ENCODE results near the gene MYBPC1. TPM values are rescaled to one million over a fixed set of nuclear protein-coding genes. Genes with fewer than 3 reads are reported as not detected.
"Not testable (repeated sequence)": the region's sequence is repeated elsewhere in the genome, so short reads cannot be mapped to it uniquely, and the experiment has no call there.

The MYBPC1 gene
- total RNA-seq, 1 experiment from 2014 or later = not detected

DNA sequence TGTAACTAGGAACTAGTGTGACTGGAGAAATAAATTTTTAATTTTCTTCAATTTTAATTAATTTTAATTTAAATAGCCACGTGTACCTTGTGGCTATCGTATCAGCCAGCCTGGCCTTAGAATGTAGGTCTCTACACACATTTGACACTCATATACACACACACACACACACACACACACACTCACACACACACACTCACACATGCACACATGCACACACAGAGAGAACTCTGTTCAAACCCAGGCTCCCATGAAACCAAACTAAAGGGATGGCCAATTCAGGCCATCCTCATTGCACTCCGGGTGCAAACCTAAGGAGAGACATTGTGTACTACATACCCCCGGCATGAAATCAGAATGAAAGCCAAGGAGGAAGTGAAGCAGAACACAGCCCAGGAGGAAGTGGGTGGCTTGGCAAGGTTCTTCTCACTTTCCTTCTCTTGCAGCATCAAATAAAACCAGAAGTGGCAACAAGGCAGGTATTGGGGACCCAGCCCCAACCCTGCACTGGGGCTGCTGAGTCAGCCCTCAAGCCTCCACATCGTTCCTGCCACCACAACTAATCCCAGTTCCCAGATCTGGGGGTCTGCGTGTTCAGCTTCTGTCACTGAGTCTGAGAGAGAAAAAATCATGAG lies 76.5 kb downstream of the MYBPC1 start:
- no peak overlapping the region for H2AFZ ChIP-seq
- H3F3A ChIP-seq (ENCODE audit: insufficient read depth, low read depth) = no peaks in the 10 kb centered on the region
- H3K4me1 ChIP-seq (replicated peaks; ENCODE audit: insufficient read depth) = no peaks in the 10 kb centered on the region
- H3K79me2 ChIP-seq (ENCODE audit: low read depth) = no peaks in the 10 kb centered on the region
- H3K9me2 ChIP-seq (ENCODE audit: insufficient read depth) = no peaks in the 10 kb centered on the region
- ChIA-PET CTCF (no interaction called here), POLR2A (ENCODE audit: unreplicated experiment) (no interaction called here)
- no peaks in the 10 kb centered on the region for H4K20me1 ChIP-seq (ENCODE audit: insufficient read depth)
- no peaks in the 10 kb centered on the region for H3K36me3 ChIP-seq (ENCODE audit: low read depth)
- no peak overlapping the region for H3K4me3 ChIP-seq
- no peak overlapping the region for H3K27ac ChIP-seq
- no peak for TF ChIP-seq EZH2 (IDR thresholded peaks at IDR 0.05; ENCODE audit: low read depth)
- TF ChIP-seq, protein P1, sequence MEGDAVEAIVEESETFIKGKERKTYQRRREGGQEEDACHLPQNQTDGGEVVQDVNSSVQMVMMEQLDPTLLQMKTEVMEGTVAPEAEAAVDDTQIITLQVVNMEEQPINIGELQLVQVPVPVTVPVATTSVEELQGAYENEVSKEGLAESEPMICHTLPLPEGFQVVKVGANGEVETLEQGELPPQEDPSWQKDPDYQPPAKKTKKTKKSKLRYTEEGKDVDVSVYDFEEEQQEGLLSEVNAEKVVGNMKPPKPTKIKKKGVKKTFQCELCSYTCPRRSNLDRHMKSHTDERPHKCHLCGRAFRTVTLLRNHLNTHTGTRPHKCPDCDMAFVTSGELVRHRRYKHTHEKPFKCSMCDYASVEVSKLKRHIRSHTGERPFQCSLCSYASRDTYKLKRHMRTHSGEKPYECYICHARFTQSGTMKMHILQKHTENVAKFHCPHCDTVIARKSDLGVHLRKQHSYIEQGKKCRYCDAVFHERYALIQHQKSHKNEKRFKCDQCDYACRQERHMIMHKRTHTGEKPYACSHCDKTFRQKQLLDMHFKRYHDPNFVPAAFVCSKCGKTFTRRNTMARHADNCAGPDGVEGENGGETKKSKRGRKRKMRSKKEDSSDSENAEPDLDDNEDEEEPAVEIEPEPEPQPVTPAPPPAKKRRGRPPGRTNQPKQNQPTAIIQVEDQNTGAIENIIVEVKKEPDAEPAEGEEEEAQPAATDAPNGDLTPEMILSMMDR (conservative IDR thresholded peaks at IDR 0.05) = no peak
- intact Hi-C loops (cut with micrococcal nuclease; ENCODE audit: unreplicated experiment) = no loop called here
- no peaks in the 10 kb centered on the region for H3K9me3 ChIP-seq (ENCODE audit: insufficient read depth, low read depth)
- BruUV-seq (replicated peaks) = no TSS peak
- no peak for DNase-seq
- no peaks in the 10 kb centered on the region for H3K27me3 ChIP-seq (ENCODE audit: insufficient read depth, low read depth)
- H3K4me2 ChIP-seq = no peak overlapping the region

DNA sequence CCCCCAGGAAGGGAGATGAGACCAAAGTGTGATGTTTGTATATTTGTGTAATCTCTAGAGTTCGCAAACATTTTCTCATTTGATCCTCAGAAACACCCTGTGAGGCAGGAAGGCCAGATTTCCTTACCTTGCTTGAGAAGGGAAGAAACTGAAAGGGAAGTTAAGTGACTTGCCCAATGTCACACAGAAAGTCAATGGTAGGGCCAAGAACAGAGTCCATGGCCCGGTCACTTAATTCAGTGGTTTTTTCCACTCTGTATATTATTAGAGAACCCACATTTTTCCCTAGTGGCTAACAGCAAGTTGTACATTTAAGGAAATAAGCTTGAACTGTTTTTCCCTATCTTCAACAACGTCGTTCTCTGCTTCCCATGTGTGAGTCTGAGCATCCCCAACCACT lies 77.1 kb downstream of the MYBPC1 start:
- no peak overlapping the region for H3K27ac ChIP-seq
- no peaks in the 10 kb centered on the region for H3K27me3 ChIP-seq (ENCODE audit: insufficient read depth, low read depth)
- H3K4me1 ChIP-seq (replicated peaks; ENCODE audit: insufficient read depth) = no peaks in the 10 kb centered on the region
- no peak for DNase-seq
- H3K9me3 ChIP-seq (ENCODE audit: insufficient read depth, low read depth) = no peaks in the 10 kb centered on the region
- no peak overlapping the region for H3K4me3 ChIP-seq
- intact Hi-C loops (cut with micrococcal nuclease; ENCODE audit: unreplicated experiment) = no loop called here
- no peak overlapping the region for H2AFZ ChIP-seq
- POLR2A ChIA-PET (ENCODE audit: unreplicated experiment) = no interaction called here
- no peaks in the 10 kb centered on the region for H3K9me2 ChIP-seq (ENCODE audit: insufficient read depth)
- BruUV-seq (replicated peaks) = no TSS peak
- H3K79me2 ChIP-seq (ENCODE audit: low read depth) = no peaks in the 10 kb centered on the region
- H3F3A ChIP-seq (ENCODE audit: insufficient read depth, low read depth) = no peaks in the 10 kb centered on the region
- H4K20me1 ChIP-seq (ENCODE audit: insufficient read depth) = no peaks in the 10 kb centered on the region
- H3K36me3 ChIP-seq (ENCODE audit: low read depth) = no peaks in the 10 kb centered on the region
- CTCF ChIA-PET = no interaction called here
- TF ChIP-seq, protein P1 (conservative IDR thresholded peaks at IDR 0.05) = no peak
- no peak for TF ChIP-seq EZH2 (IDR thresholded peaks at IDR 0.05; ENCODE audit: low read depth)
- no peak overlapping the region for H3K4me2 ChIP-seq

DNA sequence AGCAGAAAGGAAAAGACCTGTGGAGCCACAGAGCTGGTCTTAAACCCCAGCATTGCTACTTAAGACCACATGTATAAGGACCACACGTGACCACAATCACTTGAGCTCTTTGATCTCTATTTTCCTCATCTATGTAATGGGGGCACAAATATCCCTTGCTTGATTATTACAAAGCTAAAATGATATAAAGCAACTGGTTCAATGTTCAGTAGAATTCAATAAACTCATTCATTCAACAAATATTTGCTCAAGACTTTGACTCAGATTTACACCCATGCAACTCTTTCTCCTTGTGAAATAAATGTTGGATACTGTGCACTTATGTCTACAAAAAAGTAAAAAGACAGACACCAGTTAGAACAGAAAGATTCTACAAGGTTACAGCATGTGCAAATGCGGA lies 80.8 kb downstream of the MYBPC1 start:
- Histone ChIP-seq H2AFZ (no peak overlapping the region), H3K27ac (no peak overlapping the region), H3K79me2 (ENCODE audit: low read depth) (no peaks in the 10 kb centered on the region), H3F3A (ENCODE audit: insufficient read depth, low read depth) (no peaks in the 10 kb centered on the region), H3K4me3 (no peak overlapping the region), H3K36me3 (ENCODE audit: low read depth) (no peaks in the 10 kb centered on the region), H3K9me3 (ENCODE audit: insufficient read depth, low read depth) (no peaks in the 10 kb centered on the region), H3K27me3 (ENCODE audit: insufficient read depth, low read depth) (no peaks in the 10 kb centered on the region), H3K9me2 (ENCODE audit: insufficient read depth) (no peaks in the 10 kb centered on the region), H3K4me1 (replicated peaks; ENCODE audit: insufficient read depth) (no peaks in the 10 kb centered on the region), H4K20me1 (ENCODE audit: insufficient read depth) (no peaks in the 10 kb centered on the region), H3K4me2 (no peak overlapping the region)
- intact Hi-C loops (cut with micrococcal nuclease; ENCODE audit: unreplicated experiment) = no loop called here
- DNase-seq = no peak
- ChIA-PET POLR2A (ENCODE audit: unreplicated experiment) (no interaction called here), CTCF (no interaction called here)
- TF ChIP-seq EZH2 (IDR thresholded peaks at IDR 0.05; ENCODE audit: low read depth) = no peak
- TF ChIP-seq, protein P1 (conservative IDR thresholded peaks at IDR 0.05) = no peak
- no TSS peak for BruUV-seq (replicated peaks)

DNA sequence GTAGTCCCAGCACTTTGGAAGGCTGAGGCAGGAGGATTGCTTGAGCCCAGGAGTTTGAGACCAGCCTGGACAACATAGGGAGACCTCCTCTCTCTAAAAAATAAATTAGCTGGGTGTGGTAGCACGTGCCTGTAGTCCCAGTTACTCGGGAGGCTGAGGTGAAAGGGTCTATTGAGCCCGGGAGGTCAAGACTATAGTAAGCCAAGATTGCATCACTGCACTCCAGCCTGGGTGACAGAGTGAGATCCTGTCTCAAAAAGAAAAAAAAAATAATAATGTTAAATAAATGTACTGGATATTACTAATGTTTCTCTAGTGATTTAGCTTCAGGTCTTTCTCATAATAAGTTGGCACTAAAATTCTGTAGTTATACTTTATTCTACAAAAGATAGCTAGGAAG lies 81.7 kb downstream of the MYBPC1 start:
- H4K20me1 ChIP-seq (ENCODE audit: insufficient read depth); BruUV-seq (replicated peaks); H3K36me3 ChIP-seq (ENCODE audit: low read depth); intact Hi-C loops (cut with micrococcal nuclease; ENCODE audit: unreplicated experiment); H3K79me2 ChIP-seq (ENCODE audit: low read depth); POLR2A ChIA-PET (ENCODE audit: unreplicated experiment); DNase-seq; CTCF ChIA-PET; H2AFZ ChIP-seq; H3K4me3 ChIP-seq; H3K27ac ChIP-seq; H3K9me2 ChIP-seq (ENCODE audit: insufficient read depth); H3K9me3 ChIP-seq (ENCODE audit: insufficient read depth, low read depth); H3K27me3 ChIP-seq (ENCODE audit: insufficient read depth, low read depth); H3K4me1 ChIP-seq (replicated peaks; ENCODE audit: insufficient read depth); H3K4me2 ChIP-seq; H3F3A ChIP-seq (ENCODE audit: insufficient read depth, low read depth): not testable (repeated sequence)
